Peyer's patch (tissue), 4 donors: ENCODE results near the gene PEX11G.

Source experiments
- CTCF ChIP-seq, 6 experiments: fragments of 450-650 bp in 4 of 6; fragments of 200-600 bp in 2 of 6; sonication (generic) in 1 of 6; IDR thresholded peaks; one replicate each; pipeline ENCODE4 v1.5.1; 2017 to 2019; ENCODE audit warnings: antibody characterized with exemption in 6 of 6, mild to moderate bottlenecking in 3 of 6, moderate library complexity in 1 of 6
- POLR2A ChIP-seq, 2 donors: fragments of 450-650 bp; IDR thresholded peaks; one replicate each; pipeline ENCODE4 v1.5.1; 2017; ENCODE audit warnings: antibody characterized with exemption in 2 of 2, mild to moderate bottlenecking in 2 of 2, moderate library complexity in 2 of 2

- TF ChIP-seq CTCF (IDR thresholded peaks at IDR 0.05) = no peak
- no peak for TF ChIP-seq POLR2A (IDR thresholded peaks at IDR 0.05)
These were observed 31.6 kb upstream of the PEX11G start for GRCh38 chr19:7520131-7521051.
